RWPE2 (cell line): Measurements from ENCODE around the gene ALCAM.

Experiments
- ATAC-seq: fragments of 200-7000 bp; cut with Tn5 transposase; 3 replicates; pipeline ENCODE4 v1.9.1; 2021; ENCODE audit warnings: low read depth
- DNase-seq: peaks from one replicate; pipeline ENCODE4 v3.0.0-alpha.2; 2020; ENCODE audit warnings: low spot score
- H3K27ac ChIP-seq: fragments of 450-650 bp; 2 replicates; pipeline ENCODE4 v1.5.1; 2017; ENCODE audit warnings: mild to moderate bottlenecking; ENCODE audit not compliant: poor library complexity, severe bottlenecking
- H3K27me3 ChIP-seq: fragments of 250-450 bp; sonication (Bioruptor Pico); 2 replicates; pipeline ENCODE4 v1.5.1; 2021; ENCODE audit warnings: mild to moderate bottlenecking, moderate library complexity; ENCODE audit not compliant: insufficient read depth, poor library complexity, severe bottlenecking
- H3K36me3 ChIP-seq: fragments of 250-450 bp; sonication (Bioruptor Pico); 2 replicates; pipeline ENCODE4 v1.5.1; 2020; ENCODE audit warnings: low read depth, mild to moderate bottlenecking, moderate library complexity
- H3K4me1 ChIP-seq: fragments of 250-450 bp; sonication (Bioruptor Pico); 2 replicates; pipeline ENCODE4 v1.5.1; 2021; ENCODE audit warnings: mild to moderate bottlenecking, moderate library complexity; ENCODE audit not compliant: insufficient read depth, poor library complexity, severe bottlenecking
- H3K4me3 ChIP-seq: fragments of 250-450 bp; sonication (Bioruptor Pico); 2 replicates; pipeline ENCODE4 v1.5.1; 2021; ENCODE audit warnings: mild to moderate bottlenecking, moderate library complexity; ENCODE audit not compliant: severe bottlenecking
- H3K9me3 ChIP-seq: fragments of 250-450 bp; sonication (Bioruptor Pico); 2 replicates; pipeline ENCODE4 v1.5.1; 2021; ENCODE audit warnings: mild to moderate bottlenecking, moderate library complexity; ENCODE audit not compliant: severe bottlenecking
- TF ChIP-seq, protein P1 (sequence below): fragments of 450-650 bp; IDR thresholded peaks from one replicate; pipeline ENCODE4 v1.5.1; 2017; ENCODE audit warnings: mild to moderate bottlenecking, moderate library complexity; ENCODE audit not compliant: poor library complexity, severe bottlenecking

ALCAM gene

DNA sequence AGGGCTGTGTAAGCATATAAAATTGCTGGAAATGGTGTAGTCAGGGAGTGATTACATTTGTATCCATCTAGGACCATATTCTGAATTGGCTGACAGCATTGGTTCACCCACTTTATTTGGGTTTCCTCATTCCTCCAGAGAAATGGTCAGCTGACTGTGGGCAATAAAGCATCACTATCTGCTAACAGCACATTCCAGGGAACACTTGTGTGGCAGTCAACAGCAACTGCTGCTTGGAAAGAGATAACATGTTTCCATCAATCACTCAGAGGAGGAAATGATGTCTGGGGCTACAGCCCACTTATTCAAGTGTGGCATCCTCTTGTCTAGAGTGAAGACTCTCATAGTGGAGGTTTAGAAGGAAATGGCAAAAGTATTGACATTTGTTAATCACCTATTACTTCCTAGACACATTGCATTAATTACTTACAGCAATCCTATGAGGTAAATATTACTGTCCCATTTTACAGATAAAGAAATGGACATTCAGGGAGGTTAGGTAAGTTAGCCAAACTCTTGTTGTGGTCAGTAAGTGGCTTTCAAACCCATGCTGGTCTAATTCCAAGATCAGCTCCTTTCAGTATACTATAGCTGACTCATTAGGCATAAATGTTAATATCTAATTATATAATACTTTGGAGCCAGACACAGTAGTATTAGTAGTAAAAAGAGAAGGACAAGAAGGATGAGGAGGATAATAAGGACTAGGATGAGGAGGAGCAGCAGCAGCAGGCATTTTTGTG is 247.8 kb downstream of the ALCAM start:
- DNase-seq = no peak
- Histone ChIP-seq H3K9me3 (peaks cover 2% of the 10 kb centered on the region), H3K27me3 (no peaks in the 10 kb centered on the region), H3K4me3 (no peak overlapping the region), H3K36me3 (no peaks in the 10 kb centered on the region), H3K4me1 (peaks cover 15% of the 10 kb centered on the region), H3K27ac (no peak overlapping the region)
- TF ChIP-seq, protein P1, sequence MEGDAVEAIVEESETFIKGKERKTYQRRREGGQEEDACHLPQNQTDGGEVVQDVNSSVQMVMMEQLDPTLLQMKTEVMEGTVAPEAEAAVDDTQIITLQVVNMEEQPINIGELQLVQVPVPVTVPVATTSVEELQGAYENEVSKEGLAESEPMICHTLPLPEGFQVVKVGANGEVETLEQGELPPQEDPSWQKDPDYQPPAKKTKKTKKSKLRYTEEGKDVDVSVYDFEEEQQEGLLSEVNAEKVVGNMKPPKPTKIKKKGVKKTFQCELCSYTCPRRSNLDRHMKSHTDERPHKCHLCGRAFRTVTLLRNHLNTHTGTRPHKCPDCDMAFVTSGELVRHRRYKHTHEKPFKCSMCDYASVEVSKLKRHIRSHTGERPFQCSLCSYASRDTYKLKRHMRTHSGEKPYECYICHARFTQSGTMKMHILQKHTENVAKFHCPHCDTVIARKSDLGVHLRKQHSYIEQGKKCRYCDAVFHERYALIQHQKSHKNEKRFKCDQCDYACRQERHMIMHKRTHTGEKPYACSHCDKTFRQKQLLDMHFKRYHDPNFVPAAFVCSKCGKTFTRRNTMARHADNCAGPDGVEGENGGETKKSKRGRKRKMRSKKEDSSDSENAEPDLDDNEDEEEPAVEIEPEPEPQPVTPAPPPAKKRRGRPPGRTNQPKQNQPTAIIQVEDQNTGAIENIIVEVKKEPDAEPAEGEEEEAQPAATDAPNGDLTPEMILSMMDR = no peak
- ATAC-seq = no peak

DNA sequence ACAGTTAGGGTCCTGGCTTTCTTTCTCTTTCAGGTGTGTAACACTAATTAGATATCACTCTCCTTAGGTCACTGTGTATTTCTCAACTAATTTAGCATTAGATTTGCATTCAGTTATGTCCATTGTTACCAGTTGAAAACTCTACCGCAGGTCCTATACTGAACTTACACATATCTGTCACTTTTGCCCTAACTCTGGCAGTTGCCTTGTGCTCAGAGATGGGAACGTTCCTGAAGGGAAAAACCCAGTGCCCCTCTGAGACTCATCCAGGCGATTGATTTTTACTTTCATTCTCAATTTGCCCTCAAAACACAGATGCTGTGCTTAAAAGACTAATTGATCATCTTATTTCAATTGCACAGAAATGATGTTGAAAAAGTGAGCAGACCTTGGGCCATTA is 249.1 kb downstream of the ALCAM start:
- Histone ChIP-seq H3K36me3 (no peaks in the 10 kb centered on the region), H3K9me3 (peaks cover 2% of the 10 kb centered on the region), H3K27ac (no peak overlapping the region), H3K27me3 (no peaks in the 10 kb centered on the region), H3K4me1 (peaks cover 15% of the 10 kb centered on the region), H3K4me3 (no peak overlapping the region)
- TF ChIP-seq, protein P1 = no peak
- DNase-seq (no peak), ATAC-seq (no peak)

DNA sequence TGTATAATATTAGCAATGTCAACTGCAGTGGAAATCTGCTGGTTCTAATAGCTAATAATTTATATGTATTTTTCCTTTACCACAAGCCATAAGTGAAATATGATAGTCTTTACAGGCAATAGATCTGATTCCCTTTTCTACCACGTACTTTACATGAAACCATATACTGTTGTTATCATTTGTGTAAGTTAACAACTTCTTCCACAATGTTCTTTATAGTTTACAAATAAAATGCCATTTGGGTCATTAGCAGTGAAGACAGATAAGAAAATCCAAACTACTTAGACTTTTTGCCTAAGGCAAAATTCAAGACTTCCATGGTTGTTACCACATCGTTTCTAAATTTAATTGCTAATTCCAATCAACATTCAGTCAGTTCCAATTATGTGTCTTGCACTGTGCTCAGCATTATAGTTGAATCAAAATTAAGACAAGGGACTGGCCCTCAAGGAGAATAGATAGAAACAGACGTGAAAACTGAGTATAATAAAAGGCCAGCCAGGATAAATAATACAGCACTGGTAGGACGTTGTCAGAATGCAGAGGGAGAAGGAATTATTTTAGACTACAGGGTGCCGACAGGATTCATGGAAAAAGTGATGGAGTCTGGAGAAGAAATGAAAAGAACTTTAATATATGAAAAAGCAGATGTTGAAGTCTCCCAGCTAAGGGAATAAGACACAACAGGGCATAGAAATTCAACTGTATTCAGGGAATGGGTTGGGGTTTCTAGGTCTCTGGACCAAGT is 249.8 kb downstream of the ALCAM start:
- TF ChIP-seq, protein P1 = no peak
- no peak overlapping the region for H3K4me3 ChIP-seq
- H3K4me1 ChIP-seq = peaks cover 7% of the 10 kb centered on the region
- DNase-seq = no peak
- H3K27ac ChIP-seq = no peak overlapping the region
- no peak for ATAC-seq
- H3K27me3 ChIP-seq = no peaks in the 10 kb centered on the region
- peaks cover 2% of the 10 kb centered on the region for H3K9me3 ChIP-seq
- no peaks in the 10 kb centered on the region for H3K36me3 ChIP-seq

DNA sequence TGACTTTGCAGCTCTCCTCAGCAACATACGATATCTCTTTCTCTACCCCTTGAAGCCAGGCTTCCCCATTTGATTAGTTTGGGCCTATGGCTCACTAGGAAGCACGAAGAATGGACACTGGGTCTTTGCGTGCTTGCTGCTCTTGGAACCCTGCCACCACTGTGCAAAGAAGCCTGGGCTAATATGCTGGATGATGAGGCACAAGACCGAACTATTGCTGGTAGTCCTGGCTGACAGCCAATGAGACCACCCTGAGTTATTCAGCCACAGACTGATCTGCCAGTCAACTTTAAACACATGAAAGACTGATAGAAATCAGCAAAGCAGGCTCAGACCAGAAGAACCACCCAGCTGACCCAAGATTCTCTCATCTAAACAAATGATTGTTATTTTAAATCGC is 251.8 kb downstream of the ALCAM start:
- Histone ChIP-seq H3K9me3 (no peaks in the 10 kb centered on the region), H3K27me3 (no peaks in the 10 kb centered on the region), H3K4me3 (no peak overlapping the region), H3K27ac (no peak overlapping the region), H3K36me3 (no peaks in the 10 kb centered on the region), H3K4me1 (no peaks in the 10 kb centered on the region)
- DNase-seq (no peak), ATAC-seq (no peak)
- TF ChIP-seq, protein P1 = no peak

DNA sequence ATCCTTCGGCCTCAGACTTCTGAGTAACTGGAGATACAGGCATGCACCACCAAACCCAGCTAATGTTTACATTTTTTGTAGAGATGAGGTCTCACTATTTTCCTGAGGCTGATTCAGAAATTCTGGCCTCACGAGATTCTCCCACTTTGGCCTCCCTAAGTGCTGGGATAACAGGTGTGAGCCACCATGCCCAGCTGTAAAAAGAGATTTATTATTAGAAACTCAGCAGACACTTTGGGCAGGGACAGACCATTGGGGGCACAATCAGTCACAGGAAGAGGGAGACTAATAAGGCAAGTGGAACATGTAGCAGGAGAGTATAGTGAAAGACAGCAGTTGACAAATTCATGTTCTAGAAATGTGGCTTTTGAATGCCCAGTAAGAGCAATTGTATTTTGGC is 252.9 kb downstream of the ALCAM start:
- ATAC-seq = no peak
- TF ChIP-seq, protein P1 = no peak
- no peak for DNase-seq
- Histone ChIP-seq H3K9me3 (no peaks in the 10 kb centered on the region), H3K27me3 (no peaks in the 10 kb centered on the region), H3K4me1 (no peaks in the 10 kb centered on the region), H3K27ac (no peak overlapping the region), H3K36me3 (no peaks in the 10 kb centered on the region), H3K4me3 (no peak overlapping the region)
